Mesothelial cell of epicardium (in vitro differentiated cells): Measurements from ENCODE around the gene CTNNA3. TPM values are rescaled to one million over a fixed set of nuclear protein-coding genes. Genes with fewer than 3 reads are reported as not detected.
A peak's percentile ranks its signal among the peaks of the same experiment; 100 is the strongest.

Experiments
- DNase-seq, 2 experiments: peaks; one replicate each; pipeline ENCODE4 v3.0.0; 2021; ENCODE audit warnings: low spot score in 2 of 2; ENCODE audit not compliant: unreplicated experiment in 2 of 2
- H3K27ac Mint-ChIP-seq: 2 replicates; pipeline ENCODE4 v1.8.0; 2021; ENCODE audit warnings: mixed read lengths
- H3K27me3 Mint-ChIP-seq: 2 replicates; pipeline ENCODE4 v1.8.0; 2021; ENCODE audit warnings: low read depth, mixed read lengths
- H3K36me3 Mint-ChIP-seq: 2 replicates; pipeline ENCODE4 v1.8.0; 2021; ENCODE audit warnings: mixed read lengths
- H3K4me1 Mint-ChIP-seq: 2 replicates; pipeline ENCODE4 v1.8.0; 2021; ENCODE audit warnings: mixed read lengths
- H3K4me3 Mint-ChIP-seq: 2 replicates; pipeline ENCODE4 v1.8.0; 2021; ENCODE audit warnings: mild to moderate bottlenecking, moderate library complexity, mixed read lengths
- H3K9me3 Mint-ChIP-seq: 2 replicates; pipeline ENCODE4 v1.8.0; 2021; ENCODE audit warnings: mixed read lengths
- total RNA-seq: library from RNA; stranded (reverse); gene quantifications from 3 replicates; pipeline ENCODE4 v1.2.1, GENCODE V29; 2021
- TF ChIP-seq, protein P1 (sequence below): fragments of 200-600 bp; sonication (generic); IDR thresholded peaks from one replicate; pipeline ENCODE4 v1.5.0; 2021; ENCODE audit warnings: antibody characterized with exemption; ENCODE audit not compliant: unreplicated experiment

Gene CTNNA3
- total RNA-seq, 1 donor from 2014 or later = 14.2 TPM

DNA sequence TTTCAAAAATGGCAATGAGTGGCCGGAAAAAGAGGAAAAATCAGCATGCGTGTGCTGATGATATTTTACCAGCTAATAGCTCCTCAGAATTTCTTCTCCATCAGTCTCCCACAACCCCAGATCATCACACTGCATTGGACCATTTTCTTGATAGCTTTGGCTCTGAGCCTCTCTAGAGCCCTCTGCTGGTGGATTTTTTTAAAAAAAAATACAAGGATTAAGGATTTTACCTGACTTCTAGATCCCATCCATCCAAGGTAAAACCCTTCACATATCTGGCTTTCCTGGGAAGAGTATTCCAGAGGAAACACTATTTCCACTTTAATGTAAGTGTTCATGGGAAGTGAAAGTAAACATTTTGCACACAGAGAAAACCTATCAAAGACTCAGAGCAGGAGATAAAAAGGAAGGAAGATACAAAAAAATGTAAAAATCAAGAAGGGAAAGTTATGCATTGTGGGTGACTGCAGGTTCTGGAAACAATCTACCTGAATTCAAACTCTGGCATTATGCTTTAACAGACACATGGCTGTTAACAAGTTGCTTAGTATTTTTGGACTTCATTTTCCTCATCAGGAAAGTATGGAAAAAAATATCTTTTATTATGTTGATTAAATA, 389.3 kb downstream of the CTNNA3 start:
- H3K4me1 Mint-ChIP-seq = no peaks in the 10 kb centered on the region
- H3K36me3 Mint-ChIP-seq = no peaks in the 10 kb centered on the region
- DNase-seq = no peak
- TF ChIP-seq, protein P1, sequence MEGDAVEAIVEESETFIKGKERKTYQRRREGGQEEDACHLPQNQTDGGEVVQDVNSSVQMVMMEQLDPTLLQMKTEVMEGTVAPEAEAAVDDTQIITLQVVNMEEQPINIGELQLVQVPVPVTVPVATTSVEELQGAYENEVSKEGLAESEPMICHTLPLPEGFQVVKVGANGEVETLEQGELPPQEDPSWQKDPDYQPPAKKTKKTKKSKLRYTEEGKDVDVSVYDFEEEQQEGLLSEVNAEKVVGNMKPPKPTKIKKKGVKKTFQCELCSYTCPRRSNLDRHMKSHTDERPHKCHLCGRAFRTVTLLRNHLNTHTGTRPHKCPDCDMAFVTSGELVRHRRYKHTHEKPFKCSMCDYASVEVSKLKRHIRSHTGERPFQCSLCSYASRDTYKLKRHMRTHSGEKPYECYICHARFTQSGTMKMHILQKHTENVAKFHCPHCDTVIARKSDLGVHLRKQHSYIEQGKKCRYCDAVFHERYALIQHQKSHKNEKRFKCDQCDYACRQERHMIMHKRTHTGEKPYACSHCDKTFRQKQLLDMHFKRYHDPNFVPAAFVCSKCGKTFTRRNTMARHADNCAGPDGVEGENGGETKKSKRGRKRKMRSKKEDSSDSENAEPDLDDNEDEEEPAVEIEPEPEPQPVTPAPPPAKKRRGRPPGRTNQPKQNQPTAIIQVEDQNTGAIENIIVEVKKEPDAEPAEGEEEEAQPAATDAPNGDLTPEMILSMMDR = peak; percentile 59
- H3K4me3 Mint-ChIP-seq = no peak overlapping the region
- H3K27ac Mint-ChIP-seq = no peak overlapping the region
- no peaks in the 10 kb centered on the region for H3K27me3 Mint-ChIP-seq
- peaks cover 14% of the 10 kb centered on the region for H3K9me3 Mint-ChIP-seq

DNA sequence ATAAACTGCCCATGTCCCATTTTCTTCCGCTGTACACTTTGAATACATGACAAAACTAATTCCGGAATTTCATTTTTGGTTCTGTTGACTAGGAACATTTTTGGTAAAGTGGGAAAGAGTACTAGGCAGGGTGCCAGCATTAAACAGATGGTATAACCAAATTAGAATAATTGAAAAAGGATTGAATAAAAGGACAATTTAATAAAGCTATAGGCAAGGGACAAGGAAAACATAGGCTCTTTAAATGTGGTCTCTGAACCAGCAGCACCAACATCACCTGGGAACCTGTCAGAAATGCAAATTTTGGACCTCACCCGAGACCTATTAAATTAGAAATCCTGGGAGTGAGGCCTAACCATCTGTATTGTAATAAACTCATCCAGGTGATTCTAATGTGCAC, 393.3 kb downstream of the CTNNA3 start:
- Mint-ChIP-seq H3K4me1 (peaks cover 5% of the 10 kb centered on the region), H3K27ac (no peak overlapping the region), H3K36me3 (no peaks in the 10 kb centered on the region), H3K4me3 (no peak overlapping the region), H3K9me3 (peaks cover 15% of the 10 kb centered on the region), H3K27me3 (no peaks in the 10 kb centered on the region)
- TF ChIP-seq, protein P1 = no peak
- DNase-seq = no peak

DNA sequence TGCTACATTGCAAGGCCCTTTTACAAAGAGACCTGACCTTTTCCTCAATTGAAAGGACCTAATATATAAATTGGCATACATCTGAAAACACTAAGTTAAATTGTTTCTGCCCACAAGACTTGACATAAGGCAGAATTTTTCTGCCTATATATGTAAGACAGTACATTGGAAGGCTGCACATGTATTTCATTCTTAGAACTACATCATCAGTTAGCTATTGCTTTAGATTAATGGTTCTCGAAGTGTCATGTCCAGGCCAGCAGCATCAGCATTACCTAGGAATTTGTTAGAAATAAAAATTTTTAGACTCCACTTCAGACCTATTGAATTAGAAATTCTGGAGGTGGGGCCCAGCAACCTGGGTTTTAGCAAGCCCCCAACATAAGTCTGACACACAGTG, 396.2 kb downstream of the CTNNA3 start:
- peaks cover 15% of the 10 kb centered on the region for H3K9me3 Mint-ChIP-seq
- TF ChIP-seq, protein P1 = no peak
- no peak for DNase-seq
- peak overlapping the region; percentile 2 for H3K27ac Mint-ChIP-seq
- peaks cover 5% of the 10 kb centered on the region for H3K4me1 Mint-ChIP-seq
- no peak overlapping the region for H3K4me3 Mint-ChIP-seq
- H3K27me3 Mint-ChIP-seq = no peaks in the 10 kb centered on the region
- no peaks in the 10 kb centered on the region for H3K36me3 Mint-ChIP-seq

DNA sequence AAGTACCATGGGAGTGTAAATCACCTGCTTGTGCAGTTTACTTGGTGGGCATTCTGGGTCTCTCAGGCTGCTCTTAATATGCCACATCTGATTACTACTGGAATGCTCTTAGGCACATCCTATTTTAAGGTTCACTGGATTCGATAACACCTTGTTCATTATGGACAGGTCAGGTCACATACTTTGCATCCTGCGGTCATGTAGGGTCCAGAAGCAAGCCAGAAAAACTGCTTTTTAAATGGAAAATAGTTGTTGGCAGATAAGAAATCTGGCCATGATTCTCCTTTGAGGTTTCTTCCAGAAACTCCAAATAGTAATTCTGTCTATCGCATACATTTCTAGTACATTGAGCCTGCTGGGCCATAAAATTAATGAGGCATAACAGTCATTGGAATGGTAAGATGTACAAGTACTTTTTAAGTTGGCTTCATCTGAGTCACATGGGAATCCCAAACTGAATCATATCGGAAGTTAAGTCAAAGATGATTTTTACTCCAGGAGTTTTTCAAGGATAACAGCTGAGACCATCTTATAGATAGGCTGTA, 398.3 kb downstream of the CTNNA3 start:
- Mint-ChIP-seq H3K27me3 (no peaks in the 10 kb centered on the region), H3K4me1 (peaks cover 5% of the 10 kb centered on the region), H3K4me3 (no peak overlapping the region), H3K9me3 (peaks cover 15% of the 10 kb centered on the region), H3K36me3 (no peaks in the 10 kb centered on the region), H3K27ac (no peak overlapping the region)
- no peak for DNase-seq
- TF ChIP-seq, protein P1 = no peak

DNA sequence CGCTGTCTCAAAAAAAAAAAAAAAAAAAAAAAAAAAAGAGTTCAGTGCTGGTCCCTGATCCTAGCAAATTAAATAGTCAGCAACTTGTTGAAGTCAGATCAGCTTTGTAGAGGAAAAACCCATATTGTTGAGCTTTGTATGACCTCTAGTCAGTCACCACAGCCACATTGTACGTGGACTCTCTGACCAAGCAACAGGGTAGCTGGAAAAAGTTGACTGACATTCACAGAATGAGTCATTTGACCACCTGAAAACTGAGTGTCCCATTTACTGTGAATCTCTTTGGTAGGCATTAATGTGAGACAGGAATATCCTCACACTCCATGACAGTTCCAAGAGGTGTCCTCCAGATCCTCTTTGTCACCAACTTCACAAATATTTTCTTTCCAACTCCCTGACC, 399.1 kb downstream of the CTNNA3 start:
- Mint-ChIP-seq H3K4me3 (no peak overlapping the region), H3K27ac (no peak overlapping the region), H3K36me3 (no peaks in the 10 kb centered on the region), H3K4me1 (peaks cover 5% of the 10 kb centered on the region), H3K9me3 (peaks cover 10% of the 10 kb centered on the region), H3K27me3 (no peaks in the 10 kb centered on the region)
- DNase-seq = no peak
- TF ChIP-seq, protein P1 = no peak
